ENCODE measurements around the gene GNS. TPM values are rescaled to one million over a fixed set of nuclear protein-coding genes. Genes with fewer than 3 reads are reported as not detected.
A peak's percentile ranks its signal among the peaks of the same experiment; 100 is the strongest.

The GNS gene
- total RNA-seq, 1 donor from 2014 or later, result 21.3 TPM

DNA sequence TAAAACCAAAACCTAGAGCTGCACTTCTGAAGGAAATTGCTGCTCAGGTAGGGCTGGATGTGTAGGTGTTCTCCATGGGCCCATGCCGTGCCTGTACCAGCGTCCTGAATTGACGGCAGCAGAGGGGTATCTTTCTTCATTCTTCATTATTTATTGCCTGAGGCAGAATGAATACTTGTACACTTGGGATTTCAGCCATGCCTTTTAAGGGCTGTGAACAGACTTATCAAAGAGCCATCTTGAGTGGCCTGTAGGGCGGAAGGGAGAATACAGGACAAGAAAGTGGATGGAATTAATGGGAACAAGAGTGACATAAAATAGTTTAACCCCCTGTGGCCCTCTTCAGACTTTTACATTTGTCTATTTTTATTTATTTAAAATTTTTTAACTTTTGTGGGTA is 87.5 kb downstream of the GNS start:
- intact Hi-C loops (cut with micrococcal nuclease), result loop anchor here (10.0 kb wide), 1 partner anchor 503 kb away; no protein-coding TSS in a partner anchor
- H3K4me3 Mint-ChIP-seq, result peak overlapping the region; percentile 67
- peak overlapping the region; percentile 66 for H3K27ac Mint-ChIP-seq

GRCh38 chr12:64670919-64671639 is 88.1 kb downstream of the GNS start:
- Mint-ChIP-seq H3K4me3 (peak overlapping the region; percentile 85), H3K4me1 (ENCODE audit: low read depth) (peaks cover 87% of the 10 kb centered on the region), H3K27ac (peak overlapping the region; percentile 85), H3K9me3 (no peaks in the 10 kb centered on the region), H3K27me3 (ENCODE audit: insufficient read depth) (no peaks in the 10 kb centered on the region), H3K36me3 (ENCODE audit: low read depth) (peaks cover 2% of the 10 kb centered on the region)
- DNase-seq (ENCODE audit: low spot score), result no peak
- intact Hi-C loops (cut with micrococcal nuclease), result loop anchor here (10.0 kb wide), 1 partner anchor 504 kb away; no protein-coding TSS in a partner anchor

More for the DNA sequence above, 87.5 kb downstream of the GNS start:
- no peak for DNase-seq (ENCODE audit: low spot score)
- peaks cover 82% of the 10 kb centered on the region for H3K4me1 Mint-ChIP-seq (ENCODE audit: low read depth)
- H3K9me3 Mint-ChIP-seq, result no peaks in the 10 kb centered on the region
- peaks cover 2% of the 10 kb centered on the region for H3K36me3 Mint-ChIP-seq (ENCODE audit: low read depth)
- no peaks in the 10 kb centered on the region for H3K27me3 Mint-ChIP-seq (ENCODE audit: insufficient read depth)

DNA sequence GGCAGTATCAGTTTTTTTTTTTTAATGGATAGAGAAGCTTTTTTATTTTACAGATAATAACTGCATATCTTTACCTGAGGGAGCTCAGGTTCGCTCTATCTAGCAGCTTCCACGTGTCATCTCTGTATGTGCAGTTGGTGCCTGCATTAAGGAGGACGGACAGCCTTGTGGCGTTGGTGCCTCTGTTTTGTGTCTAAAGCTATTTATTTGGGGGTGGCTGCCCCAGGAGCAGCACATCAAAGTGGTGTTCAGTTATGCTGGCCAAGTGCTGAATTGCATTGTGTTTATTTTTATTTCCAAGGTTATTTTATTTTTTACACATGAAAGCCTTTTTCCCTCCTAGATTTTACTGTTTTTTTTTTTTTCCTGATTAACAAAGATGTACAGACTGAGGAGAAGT is 89.2 kb downstream of the GNS start:
- intact Hi-C loops (cut with micrococcal nuclease), result loop anchor here (10.0 kb wide), 1 partner anchor 505 kb away; no protein-coding TSS in a partner anchor
- no peak for DNase-seq (ENCODE audit: low spot score)
- peak overlapping the region; percentile 85 for H3K4me3 Mint-ChIP-seq
- peak overlapping the region; percentile 85 for H3K27ac Mint-ChIP-seq
- H3K36me3 Mint-ChIP-seq (ENCODE audit: low read depth), result peaks cover 2% of the 10 kb centered on the region
- no peaks in the 10 kb centered on the region for H3K27me3 Mint-ChIP-seq (ENCODE audit: insufficient read depth)
- peaks cover 91% of the 10 kb centered on the region for H3K4me1 Mint-ChIP-seq (ENCODE audit: low read depth)
- no peaks in the 10 kb centered on the region for H3K9me3 Mint-ChIP-seq

- Mint-ChIP-seq H3K27me3 (ENCODE audit: insufficient read depth) (no peaks in the 10 kb centered on the region), H3K27ac (peak overlapping the region; percentile 94)
- peak; percentile 53 for DNase-seq (ENCODE audit: low spot score)
These were observed 89.8 kb downstream of the GNS start for GRCh38 chr12:64669270-64669842.

GRCh38 chr12:64667793-64668192 is 91.4 kb downstream of the GNS start:
- Mint-ChIP-seq H3K4me3 (peak overlapping the region; percentile 35), H3K4me1 (ENCODE audit: low read depth) (peaks cover 74% of the 10 kb centered on the region), H3K27ac (peak overlapping the region; percentile 94), H3K36me3 (ENCODE audit: low read depth) (peaks cover 4% of the 10 kb centered on the region), H3K27me3 (ENCODE audit: insufficient read depth) (no peaks in the 10 kb centered on the region), H3K9me3 (no peaks in the 10 kb centered on the region)
- DNase-seq (ENCODE audit: low spot score), result no peak
- intact Hi-C loops (cut with micrococcal nuclease), result loop anchor here (2.0 to 10.0 kb wide), 2 partner anchors 91 to 1637 kb away; partner anchors contain the start of genes GNS and HELB

More at GRCh38 chr12:64669270-64669842, 89.8 kb downstream of the GNS start:
- Mint-ChIP-seq H3K36me3 (ENCODE audit: low read depth) (peaks cover 2% of the 10 kb centered on the region), H3K4me3 (peak overlapping the region; percentile 85), H3K9me3 (no peaks in the 10 kb centered on the region), H3K4me1 (ENCODE audit: low read depth) (peaks cover 87% of the 10 kb centered on the region)
- intact Hi-C loops (cut with micrococcal nuclease), result loop anchor here (1.0 to 10.0 kb wide), 5 partner anchors 9 to 1635 kb away; partner anchors contain the start of genes GNS and HELB

GRCh38 chr12:64666054-64666914 is 92.9 kb downstream of the GNS start:
- peak overlapping the region; percentile 51 for H3K4me3 Mint-ChIP-seq
- intact Hi-C loops (cut with micrococcal nuclease), result loop anchor here (10.0 kb wide), 1 partner anchor 1639 kb away; the partner anchor contains the start of gene HELB
- H3K27ac Mint-ChIP-seq, result peak overlapping the region; percentile 77
- H3K27me3 Mint-ChIP-seq (ENCODE audit: insufficient read depth), result no peaks in the 10 kb centered on the region
- H3K9me3 Mint-ChIP-seq, result no peaks in the 10 kb centered on the region
- H3K36me3 Mint-ChIP-seq (ENCODE audit: low read depth), result peaks cover 2% of the 10 kb centered on the region
- peaks cover 69% of the 10 kb centered on the region for H3K4me1 Mint-ChIP-seq (ENCODE audit: low read depth)
- no peak for DNase-seq (ENCODE audit: low spot score)

- Mint-ChIP-seq H3K9me3 (no peaks in the 10 kb centered on the region), H3K36me3 (ENCODE audit: low read depth) (peaks cover 2% of the 10 kb centered on the region), H3K27me3 (ENCODE audit: insufficient read depth) (no peaks in the 10 kb centered on the region), H3K4me3 (peak overlapping the region; percentile 51), H3K4me1 (ENCODE audit: low read depth) (peaks cover 67% of the 10 kb centered on the region), H3K27ac (peak overlapping the region; percentile 77)
- DNase-seq (ENCODE audit: low spot score), result no peak
- intact Hi-C loops (cut with micrococcal nuclease), result loop anchor here (2.0 to 10.0 kb wide), 2 partner anchors 41 to 1639 kb away; partner anchors contain the start of gene HELB
These were observed 93.7 kb downstream of the GNS start for GRCh38 chr12:64665514-64665913.

Other genes starting within 250 kb of the GNS start
- 37.1 and 38.3 TPM in 2 replicates for gene RASSF3, start 148.9 kb downstream of the GNS start, total RNA-seq
- 1.1 and 1.6 TPM in 2 replicates for gene TBC1D30, start 65.2 kb upstream of the GNS start, total RNA-seq

All from activated T-helper 1 cell treated with anti-CD3 and anti-CD28 coated beads, Interleukin-12 subunit alpha, Interleukin-12 subunit beta, Interleukin-2, Interleukin-4 antibody, amounts not matched to agents 30 ng/mL and 10 ng/mL and 1 ng/mL, durations not matched to agents 14 hours and 24 hours and 36 hours (primary cell).